ENCODE measurements around the gene CHD3.
"Not testable (repeated sequence)": the region's sequence is repeated elsewhere in the genome, so short reads cannot be mapped to it uniquely, and the experiment has no call there.

CHD3 gene

DNA sequence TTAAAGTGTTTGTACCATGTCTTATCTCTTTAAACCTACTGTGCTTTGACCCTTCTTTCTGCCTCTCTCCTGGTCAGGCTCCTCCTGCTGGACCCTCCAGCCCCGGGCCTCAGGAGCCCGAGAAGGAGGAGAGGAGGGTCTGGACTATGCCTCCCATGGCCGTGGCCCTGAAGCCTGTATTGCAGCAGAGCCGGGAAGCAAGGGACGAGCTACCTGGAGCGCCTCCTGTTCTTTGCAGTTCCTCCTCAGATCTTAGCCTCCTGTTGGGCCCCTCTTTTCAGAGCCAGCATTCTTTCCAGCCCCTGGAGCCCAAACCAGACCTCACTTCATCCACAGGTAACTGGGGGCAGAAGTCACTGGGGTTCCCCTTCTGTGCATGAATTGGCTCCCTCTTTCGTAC is 57.1 kb downstream of the CHD3 start:
- no peak for DNase-seq (ENCODE audit: low read depth)
- H3K4me3 ChIP-seq (ENCODE audit: low read depth, low read length) = no peak overlapping the region
- TF ChIP-seq, protein P1, sequence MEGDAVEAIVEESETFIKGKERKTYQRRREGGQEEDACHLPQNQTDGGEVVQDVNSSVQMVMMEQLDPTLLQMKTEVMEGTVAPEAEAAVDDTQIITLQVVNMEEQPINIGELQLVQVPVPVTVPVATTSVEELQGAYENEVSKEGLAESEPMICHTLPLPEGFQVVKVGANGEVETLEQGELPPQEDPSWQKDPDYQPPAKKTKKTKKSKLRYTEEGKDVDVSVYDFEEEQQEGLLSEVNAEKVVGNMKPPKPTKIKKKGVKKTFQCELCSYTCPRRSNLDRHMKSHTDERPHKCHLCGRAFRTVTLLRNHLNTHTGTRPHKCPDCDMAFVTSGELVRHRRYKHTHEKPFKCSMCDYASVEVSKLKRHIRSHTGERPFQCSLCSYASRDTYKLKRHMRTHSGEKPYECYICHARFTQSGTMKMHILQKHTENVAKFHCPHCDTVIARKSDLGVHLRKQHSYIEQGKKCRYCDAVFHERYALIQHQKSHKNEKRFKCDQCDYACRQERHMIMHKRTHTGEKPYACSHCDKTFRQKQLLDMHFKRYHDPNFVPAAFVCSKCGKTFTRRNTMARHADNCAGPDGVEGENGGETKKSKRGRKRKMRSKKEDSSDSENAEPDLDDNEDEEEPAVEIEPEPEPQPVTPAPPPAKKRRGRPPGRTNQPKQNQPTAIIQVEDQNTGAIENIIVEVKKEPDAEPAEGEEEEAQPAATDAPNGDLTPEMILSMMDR (IDR thresholded peaks at IDR 0.05; ENCODE audit: insufficient read depth, low read depth, low read length, missing control alignments) = no peak

DNA sequence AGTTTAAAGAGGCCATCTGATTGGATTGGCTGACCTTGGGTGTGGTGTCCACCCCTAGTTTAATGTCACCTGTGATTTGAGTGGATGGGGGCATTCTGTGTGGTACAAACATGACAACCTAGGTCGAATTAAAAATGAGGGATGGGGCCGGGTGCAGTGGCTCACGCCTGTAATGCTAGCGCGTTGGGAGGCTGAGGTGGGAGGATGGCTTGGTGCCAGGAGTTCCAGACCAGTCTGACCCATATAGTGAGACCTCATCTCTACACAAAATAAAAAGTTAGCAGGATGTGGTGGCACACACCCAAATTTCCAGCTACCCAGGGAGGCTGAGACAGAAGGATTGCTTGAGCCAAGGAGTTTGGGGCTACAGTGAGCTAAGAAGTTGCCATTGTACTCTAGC is 57.9 kb downstream of the CHD3 start:
- DNase-seq (ENCODE audit: low read depth) = no peak
- H3K4me3 ChIP-seq (ENCODE audit: low read depth, low read length) = no peak overlapping the region
- TF ChIP-seq, protein P1 (IDR thresholded peaks at IDR 0.05; ENCODE audit: insufficient read depth, low read depth, low read length, missing control alignments) = no peak

DNA sequence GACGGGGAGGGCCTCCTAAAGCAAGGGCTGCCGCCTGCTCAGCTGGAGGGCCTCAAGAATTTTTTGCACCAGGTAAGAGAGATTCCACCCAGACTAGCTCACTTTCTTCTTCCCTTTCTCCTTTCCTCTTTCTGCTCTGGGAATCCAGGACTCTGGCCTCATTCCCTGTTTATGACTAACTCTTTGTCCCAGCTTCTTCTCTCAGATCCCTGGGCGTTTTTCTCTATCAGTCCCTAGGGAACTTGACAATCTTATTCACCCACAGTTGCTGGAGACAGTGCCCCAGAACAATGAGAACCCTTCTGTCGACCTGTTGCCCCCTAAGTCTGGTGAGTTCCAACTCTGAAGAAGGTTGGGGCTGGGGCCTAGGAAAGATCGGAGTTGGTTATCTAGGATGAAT is 59.1 kb downstream of the CHD3 start:
- no peak overlapping the region for H3K4me3 ChIP-seq (ENCODE audit: low read depth, low read length)
- DNase-seq (ENCODE audit: low read depth) = no peak
- TF ChIP-seq, protein P1 (IDR thresholded peaks at IDR 0.05; ENCODE audit: insufficient read depth, low read depth, low read length, missing control alignments) = no peak

DNA sequence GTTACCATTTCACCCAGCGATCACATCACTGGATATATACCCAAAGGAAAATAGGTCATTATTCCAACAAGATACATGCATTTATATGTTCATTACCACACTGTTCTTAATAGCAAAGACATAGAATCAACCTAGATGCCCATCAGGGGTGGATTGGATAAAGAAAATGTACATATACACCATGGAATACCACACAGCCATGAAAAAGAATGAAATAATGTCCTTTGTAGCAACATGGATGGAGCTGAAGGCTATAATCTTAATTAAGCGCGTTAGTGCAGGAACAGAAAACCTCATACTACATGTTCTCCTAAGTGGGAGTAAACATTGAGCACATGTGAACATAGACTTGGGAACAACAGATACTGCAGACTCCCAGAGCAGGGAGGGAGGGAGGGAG is 62.0 kb downstream of the CHD3 start:
- TF ChIP-seq, protein P1 (IDR thresholded peaks at IDR 0.05; ENCODE audit: insufficient read depth, low read depth, low read length, missing control alignments) = no peak
- H3K4me3 ChIP-seq (ENCODE audit: low read depth, low read length) = no peak overlapping the region
- DNase-seq (ENCODE audit: low read depth) = no peak

DNA sequence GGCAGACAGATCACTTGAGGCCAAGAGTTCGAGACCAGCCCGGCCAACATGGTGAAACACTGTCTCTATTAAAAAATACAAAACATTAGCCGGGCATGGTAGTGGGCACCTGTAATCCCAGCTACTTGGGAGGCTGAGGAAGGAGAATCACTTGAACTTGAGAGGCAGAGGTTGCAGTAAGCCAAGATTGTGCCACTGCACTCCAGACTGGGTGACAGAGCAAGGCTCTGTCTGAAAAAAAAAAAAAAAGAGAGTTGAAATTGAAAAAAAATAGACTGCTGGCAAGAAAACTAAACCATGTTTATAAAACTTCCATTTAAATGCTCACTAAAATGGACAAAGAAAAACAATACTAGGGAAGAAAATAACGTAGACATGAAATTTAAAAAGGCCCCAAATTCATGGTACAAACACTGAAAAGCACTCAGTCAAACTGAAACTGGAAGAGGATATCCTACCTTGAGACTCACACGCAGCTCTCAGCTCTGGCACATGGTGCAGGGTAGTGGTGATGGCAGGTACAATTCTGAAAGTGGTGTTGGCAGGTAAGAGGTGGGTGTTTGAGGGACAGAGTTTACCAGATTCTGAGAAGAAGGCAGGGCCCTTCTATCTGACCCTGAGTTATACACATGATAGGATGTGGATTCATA is 62.7 kb downstream of the CHD3 start:
- H3K4me3 ChIP-seq (ENCODE audit: low read depth, low read length) = no peak overlapping the region
- peak; percentile 79 for DNase-seq (ENCODE audit: low read depth)
- TF ChIP-seq, protein P1 (IDR thresholded peaks at IDR 0.05; ENCODE audit: insufficient read depth, low read depth, low read length, missing control alignments) = no peak

DNA sequence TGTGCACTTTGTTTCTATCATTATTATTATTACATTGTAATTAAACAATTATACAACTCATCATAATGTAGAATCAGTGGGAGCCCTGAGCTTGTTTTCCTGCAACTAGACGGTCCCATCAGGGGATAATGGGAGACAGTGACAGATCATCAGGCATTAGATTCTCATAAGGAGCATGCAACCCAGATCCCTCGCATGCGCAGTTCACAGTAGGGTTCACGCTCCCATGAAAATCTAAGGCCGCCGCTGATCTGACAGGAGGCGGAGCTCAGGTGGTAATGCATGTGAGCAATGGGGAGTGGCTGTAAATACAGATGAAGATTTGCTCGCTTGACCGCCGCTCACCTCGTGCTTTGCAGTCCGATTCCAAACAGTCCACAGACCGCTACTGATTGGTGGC is 64.7 kb downstream of the CHD3 start:
- not testable (repeated sequence) for DNase-seq (ENCODE audit: low read depth); H3K4me3 ChIP-seq (ENCODE audit: low read depth, low read length)

DNA sequence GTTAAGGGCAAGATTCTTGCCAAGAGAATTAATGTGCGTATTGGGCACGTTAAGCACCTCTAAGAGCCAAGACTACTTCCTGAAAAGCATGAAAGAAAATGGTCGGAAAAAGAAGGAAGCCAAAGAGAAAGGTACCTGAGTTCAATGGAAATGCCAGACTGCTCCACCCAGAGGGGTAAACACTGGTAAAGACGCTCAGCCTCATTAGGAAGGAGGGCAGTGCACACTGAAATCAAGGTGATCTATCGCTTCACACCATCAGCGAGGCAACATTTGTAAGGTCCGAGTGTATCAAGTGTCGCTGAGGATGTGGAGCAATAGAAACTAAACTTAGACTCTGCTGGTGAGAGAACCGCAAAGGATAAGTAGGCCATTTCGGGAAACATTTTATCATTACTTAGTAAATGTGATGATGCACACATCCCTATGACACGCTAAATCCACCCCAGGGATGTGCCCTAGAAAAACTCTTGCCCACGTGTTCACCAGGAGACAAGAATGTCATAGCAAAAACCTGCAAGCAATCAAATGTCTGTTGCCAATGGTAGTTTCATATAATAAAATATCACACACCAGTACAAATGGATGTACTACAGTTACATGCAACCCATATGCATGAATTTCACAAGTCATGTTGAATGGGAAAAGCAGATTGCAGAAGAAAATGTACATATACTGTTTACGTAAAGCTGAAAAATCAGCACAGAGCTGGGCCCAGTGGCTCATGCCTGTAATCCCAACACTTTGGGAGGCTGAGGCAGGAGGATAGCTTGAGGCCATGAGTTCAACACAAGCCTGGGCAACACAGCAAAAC is 67.0 kb downstream of the CHD3 start:
- TF ChIP-seq, protein P1 (IDR thresholded peaks at IDR 0.05; ENCODE audit: insufficient read depth, low read depth, low read length, missing control alignments) = no peak
- no peak overlapping the region for H3K4me3 ChIP-seq (ENCODE audit: low read depth, low read length)
- no peak for DNase-seq (ENCODE audit: low read depth)

Data from GM12865 (cell line).